Measurements from ENCODE around the gene CCNK. TPM values are rescaled to one million over a fixed set of nuclear protein-coding genes. Genes with fewer than 3 reads are reported as not detected.

The CCNK gene
- total RNA-seq, 2 donors from 2014 or later, result 78.6 to 105 TPM

GRCh38 chr14:99522457-99522891 is 41.3 kb downstream of the CCNK start:
- no peak overlapping the region for H3K4me3 Mint-ChIP-seq
- H3K4me1 Mint-ChIP-seq (ENCODE audit: low read depth in 2 of 2), result no peaks in the 10 kb centered on the region
- DNase-seq (ENCODE audit: low spot score) (no peak), ATAC-seq (no peak)
- no peaks in the 10 kb centered on the region for H3K36me3 Mint-ChIP-seq
- no peak overlapping the region for H3K27ac Mint-ChIP-seq
- H3K27me3 Mint-ChIP-seq, result no peaks in the 10 kb centered on the region
- H3K9me3 Mint-ChIP-seq, result no peaks in the 10 kb centered on the region

- Mint-ChIP-seq H3K9me3 (no peaks in the 10 kb centered on the region), H3K36me3 (no peaks in the 10 kb centered on the region), H3K4me3 (no peak overlapping the region), H3K4me1 (ENCODE audit: low read depth in 2 of 2) (no peaks in the 10 kb centered on the region), H3K27me3 (no peaks in the 10 kb centered on the region), H3K27ac (no peak overlapping the region)
- DNase-seq (ENCODE audit: low spot score) (no peak), ATAC-seq (no peak)
These were observed 41.9 kb downstream of the CCNK start for GRCh38 chr14:99522934-99523703.

- Mint-ChIP-seq H3K27ac (no peak overlapping the region), H3K27me3 (no peaks in the 10 kb centered on the region), H3K9me3 (no peaks in the 10 kb centered on the region), H3K36me3 (no peaks in the 10 kb centered on the region), H3K4me1 (ENCODE audit: low read depth in 2 of 2) (no peaks in the 10 kb centered on the region), H3K4me3 (no peak overlapping the region)
- DNase-seq (ENCODE audit: low spot score) (no peak), ATAC-seq (no peak)
These were observed 42.5 kb downstream of the CCNK start for GRCh38 chr14:99523704-99524055.

GRCh38 chr14:99524091-99524661 is 43.0 kb downstream of the CCNK start:
- Mint-ChIP-seq H3K4me1 (ENCODE audit: low read depth in 2 of 2) (no peaks in the 10 kb centered on the region), H3K36me3 (no peaks in the 10 kb centered on the region), H3K27me3 (no peaks in the 10 kb centered on the region), H3K4me3 (no peak overlapping the region), H3K9me3 (no peaks in the 10 kb centered on the region), H3K27ac (no peak overlapping the region)
- ATAC-seq (no peak), DNase-seq (ENCODE audit: low spot score) (no peak)

- no peaks in the 10 kb centered on the region for H3K27me3 Mint-ChIP-seq
- H3K9me3 Mint-ChIP-seq, result no peaks in the 10 kb centered on the region
- H3K4me1 Mint-ChIP-seq (ENCODE audit: low read depth in 2 of 2), result no peaks in the 10 kb centered on the region
- H3K27ac Mint-ChIP-seq, result no peak overlapping the region
- no peak for DNase-seq (ENCODE audit: low spot score)
- no peak for ATAC-seq
- H3K4me3 Mint-ChIP-seq, result no peak overlapping the region
- no peaks in the 10 kb centered on the region for H3K36me3 Mint-ChIP-seq
These were observed 43.8 kb downstream of the CCNK start for GRCh38 chr14:99524804-99525698.

GRCh38 chr14:99525699-99526080 is 44.5 kb downstream of the CCNK start:
- no peaks in the 10 kb centered on the region for H3K9me3 Mint-ChIP-seq
- H3K27me3 Mint-ChIP-seq, result no peaks in the 10 kb centered on the region
- no peaks in the 10 kb centered on the region for H3K4me1 Mint-ChIP-seq (ENCODE audit: low read depth in 2 of 2)
- DNase-seq (ENCODE audit: low spot score) (no peak), ATAC-seq (no peak)
- no peak overlapping the region for H3K27ac Mint-ChIP-seq
- H3K36me3 Mint-ChIP-seq, result no peaks in the 10 kb centered on the region
- no peak overlapping the region for H3K4me3 Mint-ChIP-seq

- DNase-seq (ENCODE audit: low spot score) (no peak), ATAC-seq (no peak)
- no peaks in the 10 kb centered on the region for H3K9me3 Mint-ChIP-seq
- H3K4me1 Mint-ChIP-seq (ENCODE audit: low read depth in 2 of 2), result no peaks in the 10 kb centered on the region
- no peak overlapping the region for H3K4me3 Mint-ChIP-seq
- no peaks in the 10 kb centered on the region for H3K27me3 Mint-ChIP-seq
- no peak overlapping the region for H3K27ac Mint-ChIP-seq
- no peaks in the 10 kb centered on the region for H3K36me3 Mint-ChIP-seq
These were observed 45.8 kb downstream of the CCNK start for GRCh38 chr14:99527026-99527425.

- no peaks in the 10 kb centered on the region for H3K36me3 Mint-ChIP-seq
- no peak for DNase-seq (ENCODE audit: low spot score)
- H3K27ac Mint-ChIP-seq, result no peak overlapping the region
- no peaks in the 10 kb centered on the region for H3K9me3 Mint-ChIP-seq
- H3K27me3 Mint-ChIP-seq, result no peaks in the 10 kb centered on the region
- no peaks in the 10 kb centered on the region for H3K4me1 Mint-ChIP-seq (ENCODE audit: low read depth in 2 of 2)
- no peak overlapping the region for H3K4me3 Mint-ChIP-seq
- no peak for ATAC-seq
These were observed 46.3 kb downstream of the CCNK start for GRCh38 chr14:99527427-99528076.

- ATAC-seq (no peak), DNase-seq (ENCODE audit: low spot score) (no peak)
- H3K9me3 Mint-ChIP-seq, result no peaks in the 10 kb centered on the region
- H3K4me1 Mint-ChIP-seq (ENCODE audit: low read depth in 2 of 2), result no peaks in the 10 kb centered on the region
- H3K36me3 Mint-ChIP-seq, result no peaks in the 10 kb centered on the region
- H3K27ac Mint-ChIP-seq, result no peak overlapping the region
- H3K4me3 Mint-ChIP-seq, result no peak overlapping the region
- H3K27me3 Mint-ChIP-seq, result no peaks in the 10 kb centered on the region
These were observed 48.7 kb downstream of the CCNK start for GRCh38 chr14:99529899-99530298.

GRCh38 chr14:99530407-99531155 is 49.4 kb downstream of the CCNK start:
- Mint-ChIP-seq H3K27ac (no peak overlapping the region), H3K36me3 (no peaks in the 10 kb centered on the region), H3K4me1 (ENCODE audit: low read depth in 2 of 2) (no peaks in the 10 kb centered on the region), H3K27me3 (no peaks in the 10 kb centered on the region), H3K9me3 (no peaks in the 10 kb centered on the region), H3K4me3 (no peak overlapping the region)
- ATAC-seq (no peak), DNase-seq (ENCODE audit: low spot score) (no peak)

GRCh38 chr14:99531251-99532096 is 50.3 kb downstream of the CCNK start:
- no peak overlapping the region for H3K27ac Mint-ChIP-seq
- ATAC-seq, result no peak

GRCh38 chr14:99532310-99532709 is 51.1 kb downstream of the CCNK start:
- Mint-ChIP-seq H3K27me3 (no peaks in the 10 kb centered on the region), H3K9me3 (no peaks in the 10 kb centered on the region), H3K27ac (no peak overlapping the region), H3K4me3 (no peak overlapping the region), H3K36me3 (no peaks in the 10 kb centered on the region), H3K4me1 (ENCODE audit: low read depth in 2 of 2) (no peaks in the 10 kb centered on the region)
- DNase-seq (ENCODE audit: low spot score), result no peak
- no peak for ATAC-seq

More at GRCh38 chr14:99531251-99532096, 50.3 kb downstream of the CCNK start:
- no peaks in the 10 kb centered on the region for H3K9me3 Mint-ChIP-seq
- H3K27me3 Mint-ChIP-seq, result no peaks in the 10 kb centered on the region
- H3K4me1 Mint-ChIP-seq (ENCODE audit: low read depth in 2 of 2), result no peaks in the 10 kb centered on the region
- no peak for DNase-seq (ENCODE audit: low spot score)
- no peaks in the 10 kb centered on the region for H3K36me3 Mint-ChIP-seq
- H3K4me3 Mint-ChIP-seq, result no peak overlapping the region
